H1 (cell line): ENCODE data around the gene GPR162. TPM values are rescaled to one million over a fixed set of nuclear protein-coding genes. Genes with fewer than 3 reads are reported as not detected.

Experiments used
- CTCF ChIA-PET: fragments of 300-600 bp; sonication (Branson Sonifier 250); formaldehyde crosslinking; loops from one replicate; lab custom pipeline; 2021; ENCODE audit not compliant: partially characterized antibody; lab: Charles Lee
- POLR2A ChIA-PET: fragments of 300-600 bp; sonication (Branson Sonifier 250); formaldehyde crosslinking; loops from one replicate; lab custom pipeline; 2021; ENCODE audit warnings: inconsistent platforms; ENCODE audit not compliant: partially characterized antibody; lab: Charles Lee
- DNase-seq, 2 experiments: peaks; one replicate each; pipeline versions ENCODE4 v3.0.0 to v3.0.0-alpha.2; 2010 to 2022; ENCODE audit warnings: low spot score in 2 of 2, low read depth in 1 of 2, mixed read lengths in 1 of 2
- FAIRE-seq: peaks from 2 replicates; lab custom pipeline; 2011; peaks lifted over from hg19 to GRCh38; lab: Jason Lieb, UNC
- H2AFZ ChIP-seq: 2 replicates; pipeline ENCODE4 v1.8.1; 2012; ENCODE audit warnings: low read length, inconsistent platforms
- H2AK5ac ChIP-seq: 2 replicates; pipeline ENCODE4 v1.6.1; 2013; ENCODE audit warnings: low read depth, low read length
- H2BK120ac ChIP-seq: replicated peaks from 2 replicates; pipeline ENCODE3; 2013; ENCODE audit warnings: low read depth, low read length, inconsistent platforms
- H2BK12ac ChIP-seq: 2 replicates; pipeline ENCODE4 v1.6.1; 2013; ENCODE audit warnings: low read depth, low read length
- H2BK15ac ChIP-seq: 2 replicates; pipeline ENCODE4 v1.6.1; 2013; ENCODE audit warnings: low read length
- H2BK20ac ChIP-seq: 2 replicates; pipeline ENCODE4 v1.6.1; 2013; ENCODE audit warnings: low read length
- H2BK5ac ChIP-seq: 2 replicates; pipeline ENCODE4 v1.6.1; 2013; ENCODE audit warnings: low read depth, low read length
- H3K14ac ChIP-seq: 2 replicates; pipeline ENCODE4 v1.6.1; 2013; ENCODE audit warnings: inconsistent platforms; ENCODE audit not compliant: insufficient read length
- H3K18ac ChIP-seq: 2 replicates; pipeline ENCODE4 v1.6.1; 2013; ENCODE audit warnings: low read length; ENCODE audit errors: extremely low read depth
- H3K23ac ChIP-seq: 2 replicates; pipeline ENCODE4 v1.6.1; 2013; ENCODE audit warnings: inconsistent platforms; ENCODE audit not compliant: insufficient read length
- H3K23me2 ChIP-seq: 2 replicates; pipeline ENCODE4 v1.6.1; 2013; ENCODE audit warnings: low read depth, low read length
- H3K27ac ChIP-seq: 2 replicates; pipeline ENCODE4 v1.6.1; 2011; ENCODE audit warnings: low read depth, low read length, inconsistent platforms
- H3K27me3 ChIP-seq, 4 experiments: replicated peaks in 1 of 4; 1 replicate in 1 of 4; 2 replicates in 3 of 4; pipeline versions ENCODE4 v1.6.1 to v1.8.1; 2011 to 2013; ENCODE audit warnings: low read length in 3 of 4, mild to moderate bottlenecking in 3 of 4, inconsistent platforms in 2 of 4, mixed read lengths in 2 of 4, moderate library complexity in 1 of 4; ENCODE audit not compliant: control insufficient read depth in 3 of 4, insufficient read depth in 3 of 4; ENCODE audit errors: extremely low read depth in 1 of 4
- H3K36me3 ChIP-seq, 4 experiments: 2 replicates each; pipeline versions ENCODE4 v1.6.1 to v1.8.1; 2011 to 2013; ENCODE audit warnings: mild to moderate bottlenecking in 4 of 4, low read length in 3 of 4, moderate library complexity in 2 of 4, control low read depth in 1 of 4, inconsistent platforms in 1 of 4; ENCODE audit not compliant: insufficient read depth in 4 of 4, control insufficient read depth in 2 of 4
- H3K4ac ChIP-seq: replicated peaks from 2 replicates; pipeline ENCODE3; 2013; ENCODE audit warnings: low read length, low read depth, mixed read lengths, inconsistent platforms; ENCODE audit not compliant: insufficient read length
- H3K4me1 ChIP-seq, 4 experiments: replicated peaks in 1 of 4; 1 replicate in 1 of 4; 2 replicates in 3 of 4; pipeline versions ENCODE4 v1.6.1 to v1.8.1; 2011 to 2013; ENCODE audit warnings: low read length in 3 of 4, inconsistent platforms in 2 of 4, mixed read lengths in 1 of 4; ENCODE audit not compliant: insufficient read depth in 4 of 4, control insufficient read depth in 3 of 4
- H3K4me2 ChIP-seq, 2 experiments: 2 replicates each; pipeline versions ENCODE4 v1.6.1 to v1.8.1; 2011 to 2013; ENCODE audit warnings: low read depth in 2 of 2, low read length in 2 of 2, control low read depth in 1 of 2, inconsistent platforms in 1 of 2, mild to moderate bottlenecking in 1 of 2; ENCODE audit not compliant: insufficient read depth in 1 of 2
- H3K4me3 ChIP-seq, 4 experiments: fragments of 200-600, 300-600 bp in 1 of 4; sonication (generic), shearing (Covaris generic), sonication (Bioruptor Twin) in 1 of 4; 2 replicates each; pipeline versions ENCODE4 v1.5.1 to v1.8.1; 2011 to 2016; ENCODE audit warnings: low read length in 4 of 4, low read depth in 3 of 4, control low read depth in 2 of 4, inconsistent platforms in 2 of 4, mild to moderate bottlenecking in 2 of 4, mixed read lengths in 1 of 4, moderate library complexity in 1 of 4; ENCODE audit not compliant: insufficient read depth in 2 of 4; ENCODE audit errors: extremely low read depth in 1 of 4
- H3K56ac ChIP-seq: replicated peaks from 2 replicates; pipeline ENCODE3; 2013; ENCODE audit warnings: low read depth, mild to moderate bottlenecking, mixed read lengths, low read length, inconsistent platforms; ENCODE audit not compliant: insufficient read length
- H3K79me1 ChIP-seq: 2 replicates; pipeline ENCODE4 v1.6.1; 2013; ENCODE audit warnings: low read depth, low read length, control low read depth
- H3K79me2 ChIP-seq, 2 experiments: 2 replicates each; pipeline versions ENCODE4 v1.6.1 to v1.8.1; 2012 to 2013; ENCODE audit warnings: low read length in 2 of 2, mild to moderate bottlenecking in 2 of 2, inconsistent platforms in 1 of 2; ENCODE audit not compliant: insufficient read depth in 2 of 2, control insufficient read depth in 1 of 2
- H3K9ac ChIP-seq, 4 experiments: replicated peaks in 1 of 4; 1 replicate in 1 of 4; 2 replicates in 3 of 4; pipeline versions ENCODE4 v1.6.1 to v1.8.1; 2011 to 2013; ENCODE audit warnings: low read depth in 3 of 4, low read length in 3 of 4, control low read depth in 2 of 4, mild to moderate bottlenecking in 2 of 4, moderate library complexity in 2 of 4, inconsistent platforms in 1 of 4; ENCODE audit errors: extremely low read depth in 1 of 4
- H3K9me3 ChIP-seq, 2 experiments: 2 replicates each; pipeline versions ENCODE4 v1.6.1 to v1.8.1; 2012 to 2013; ENCODE audit warnings: mild to moderate bottlenecking in 2 of 2, moderate library complexity in 2 of 2, control low read depth in 1 of 2, inconsistent platforms in 1 of 2, low read depth in 1 of 2, low read length in 1 of 2, mixed read lengths in 1 of 2; ENCODE audit not compliant: insufficient read depth in 2 of 2
- H4K20me1 ChIP-seq, 2 experiments: replicated peaks in 1 of 2; 2 replicates each; pipeline versions ENCODE3 to v1.8.1; 2011 to 2013; ENCODE audit warnings: inconsistent platforms in 2 of 2, low read length in 2 of 2, mild to moderate bottlenecking in 1 of 2; ENCODE audit not compliant: insufficient read depth in 2 of 2, control insufficient read depth in 1 of 2
- H4K5ac ChIP-seq: 2 replicates; pipeline ENCODE4 v1.6.1; 2013; ENCODE audit warnings: low read length, low read depth, mixed read lengths, inconsistent platforms; ENCODE audit not compliant: insufficient read length
- H4K8ac ChIP-seq: 2 replicates; pipeline ENCODE4 v1.8.0; 2013; ENCODE audit warnings: mild to moderate bottlenecking, moderate library complexity, low read length, inconsistent platforms; ENCODE audit not compliant: insufficient read depth; ENCODE audit errors: extremely low read depth
- H4K91ac ChIP-seq: replicated peaks from 2 replicates; pipeline ENCODE3; 2013; ENCODE audit warnings: low read length, mixed read lengths, inconsistent platforms; ENCODE audit not compliant: insufficient read length
- BACH1 ChIP-seq: IDR thresholded peaks from 2 replicates; pipeline ENCODE4 v1.6.1; 2012; ENCODE audit warnings: low read length, improper control_type of control experiment
- CTBP2 ChIP-seq: IDR thresholded peaks from 2 replicates; pipeline ENCODE4 v1.7.0; 2011; ENCODE audit warnings: borderline replicate concordance, mild to moderate bottlenecking, moderate library complexity, mixed read lengths, low read length; ENCODE audit not compliant: insufficient read depth, insufficient read length
- HDAC6 ChIP-seq: IDR thresholded peaks from one replicate; pipeline ENCODE4 v1.7.1; 2012; ENCODE audit warnings: low read depth, mild to moderate bottlenecking, inconsistent platforms, low read length, moderate library complexity
- JUND ChIP-seq: IDR thresholded peaks from 2 replicates; pipeline ENCODE4 v1.6.1; 2011; ENCODE audit warnings: mild to moderate bottlenecking, improper control_type of control experiment, low read length
- RAD21 ChIP-seq, 2 experiments: IDR thresholded peaks in 1 of 2; conservative IDR thresholded peaks in 1 of 2; 2 replicates each; pipeline ENCODE4 v1.6.1; 2011; ENCODE audit warnings: low read depth in 2 of 2, low read length in 2 of 2, improper control_type of control experiment in 1 of 2, inconsistent platforms in 1 of 2, mild to moderate bottlenecking in 1 of 2, moderate library complexity in 1 of 2
- RFX5 ChIP-seq: IDR thresholded peaks from 2 replicates; pipeline ENCODE4 v1.6.1; 2011; ENCODE audit warnings: low read depth, low read length, improper control_type of control experiment, borderline replicate concordance
- SIRT6 ChIP-seq: IDR thresholded peaks from one replicate; pipeline ENCODE4 v1.7.1; 2012; ENCODE audit warnings: low read length, inconsistent platforms
- TAF7 ChIP-seq: optimal IDR thresholded peaks from 2 replicates; pipeline ENCODE3; 2011; ENCODE audit warnings: low read depth, mild to moderate bottlenecking, inconsistent platforms, low read length, moderate library complexity, borderline replicate concordance
- YY1 ChIP-seq: IDR thresholded peaks from 2 replicates; pipeline ENCODE4 v1.6.1; 2011; ENCODE audit warnings: low read depth, mild to moderate bottlenecking, low read length
- WGBS, 2 experiments: shearing (Covaris generic) in 1 of 2; methylation state at CpG; one replicate each; pipeline versions ENCODE4 v1.1.6 to v1.1.7; 2013 to 2015; ENCODE audit warnings: low lambda C conversion rate in 2 of 2, mixed read lengths in 2 of 2, inconsistent platforms in 1 of 2, low coverage in 1 of 2, missing lambda C conversion rate in 1 of 2; ENCODE audit not compliant: insufficient replicate concordance in 2 of 2, insufficient coverage in 1 of 2, insufficient read length in 1 of 2; ENCODE audit errors: extremely low coverage in 1 of 2, missing lambda C conversion rate in 1 of 2; 5-methylcytosine and 5-hydroxymethylcytosine counted together
- polyA plus RNA-seq, 7 experiments: library from polyadenylated mRNA; depleted of rRNA in 3 of 7; stranded (reverse) in 5 of 7; unstranded in 2 of 7; fragments of >200 nt in 5 of 7; fragments of 200-250 nt in 2 of 7; gene quantifications; 1 replicate in 5 of 7; 2 replicates in 1 of 7; 4 replicates in 1 of 7; pipeline versions ENCODE4 v1.2.1 to v1.2.3, GENCODE V29; 2011 to 2013; ENCODE audit warnings: missing spikeins in 2 of 7, mixed read lengths in 2 of 7
- total RNA-seq: library from RNA; stranded (reverse); fragmentation: NEBNext Ultra II Directional; extraction: Animal tissue kit (Norgen Biotek cat#: 25700); gene quantifications from 2 replicates; pipeline ENCODE4 v1.2.1, GENCODE V29; 2021
- TF ChIP-seq, protein P1 (sequence below): IDR thresholded peaks from 2 replicates; pipeline ENCODE4 v1.6.1; 2011; ENCODE audit warnings: low read depth, mild to moderate bottlenecking, low read length; ENCODE audit not compliant: insufficient read depth

Gene GPR162
- total and polyA plus RNA-seq, 2 of the 8 experiments (the other 6 are each of a cell fraction or from before 2014, with no cell fraction given): 7.3 to 8.8 TPM

DNA sequence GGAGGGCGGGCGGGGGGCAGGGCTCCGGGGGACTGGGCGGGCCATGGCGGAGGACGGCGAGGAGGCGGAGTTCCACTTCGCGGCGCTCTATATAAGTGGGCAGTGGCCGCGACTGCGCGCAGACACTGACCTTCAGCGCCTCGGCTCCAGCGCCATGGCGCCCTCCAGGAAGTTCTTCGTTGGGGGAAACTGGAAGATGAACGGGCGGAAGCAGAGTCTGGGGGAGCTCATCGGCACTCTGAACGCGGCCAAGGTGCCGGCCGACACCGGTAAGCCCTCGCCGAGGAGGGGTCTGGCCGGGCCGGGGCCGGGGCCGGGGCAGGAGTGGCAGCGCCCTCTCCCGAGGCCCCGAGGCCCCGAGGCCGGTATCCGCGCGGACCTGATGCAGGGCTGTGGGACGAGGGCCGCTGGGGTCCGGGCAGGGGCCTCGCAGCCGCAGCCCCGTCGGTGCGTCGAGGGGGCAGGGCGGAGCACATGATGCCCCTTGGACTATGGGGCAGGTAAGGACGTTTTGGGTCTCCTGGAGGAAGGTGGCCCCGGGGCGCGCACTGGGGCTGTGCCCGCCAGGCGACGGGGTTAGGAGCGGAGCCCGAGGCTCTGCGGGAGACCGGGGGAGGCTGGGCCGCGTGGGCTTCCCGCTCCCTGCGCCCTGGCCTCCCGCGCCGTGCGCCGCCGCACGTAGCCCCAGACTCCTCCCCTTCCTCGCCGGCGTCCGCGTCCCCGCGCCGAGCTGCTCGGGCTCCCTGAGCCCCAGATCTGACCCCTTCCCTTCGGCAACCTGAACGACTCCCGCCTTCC, 46.0 kb downstream of the GPR162 start, which contains the start of gene TPI1:
Gene TPI1, plus strand, starts transcription at position 119 of the 798 bp plus-strand sequence. Its CDS starts 36 bp downstream, at position 155.
- peak within 1 kb of the TSS; percentile 84 to 98 (median 86) for H3K4me3 ChIP-seq
- H3K36me3 ChIP-seq: peaks cover 8 to 52% (median 27%) of the 10 kb centered on the region in 4 experiments
- no peaks in the 10 kb centered on the region for H3K27me3 ChIP-seq
- H3K79me2 ChIP-seq: peaks cover 0 to 22% of the 10 kb centered on the region in 2 experiments; a peak in 2 of 4 replicates
- H3K4me2 ChIP-seq: peak within 1 kb of the TSS; percentile 93 to 94
- H2BK12ac ChIP-seq: peak within 1 kb of the TSS; percentile 78; the same call in 1 of the 2 replicates
- H3K4me1 ChIP-seq: peaks cover 7 to 48% (median 25%) of the 10 kb centered on the region in 4 experiments
- H3K9ac ChIP-seq: peak within 1 kb of the TSS; percentile 60 to 85 (median 82)
- H4K5ac ChIP-seq: peak within 1 kb of the TSS; percentile 53
- peak within 1 kb of the TSS; percentile 78 for H3K56ac ChIP-seq
- H2AFZ ChIP-seq: no peak within 1 kb of the TSS
- H2BK15ac ChIP-seq: peak within 1 kb of the TSS; percentile 88; the same call in 1 of the 2 replicates
- H2BK5ac ChIP-seq: peak within 1 kb of the TSS; percentile 73; the same call in 1 of the 2 replicates
- 1% methylated on average over 60 of the region's 86 CpGs; no CpG with 5 or more reads in 1 of the 2 experiments for WGBS, 2 experiments
- H3K23me2 ChIP-seq: peaks cover 18% of the 10 kb centered on the region
- H3K9me3 ChIP-seq: no peaks in the 10 kb centered on the region
- H3K14ac ChIP-seq: no peak within 1 kb of the TSS
- FAIRE-seq: no peak
- no peak within 1 kb of the TSS for H2BK20ac ChIP-seq
- 0 out of 2 replicates have a peak, but pooled peaks cover 4% of the 10 kb centered on the region for H3K79me1 ChIP-seq
- peak within 1 kb of the TSS; percentile 87 for H4K91ac ChIP-seq
- ChIA-PET CTCF (interaction anchor here (0.8 to 10.4 kb wide), 17 partner anchors 10 to 113 kb away, joined by 3 to 216 read pairs (median 15); partner anchors contain the start of genes C12orf57 and RNU7-1), POLR2A (interaction anchor here (0.5 to 18.9 kb wide), 37 partner anchors 8 to 333 kb away, joined by 3 to 588 read pairs (median 6); partner anchors contain the start of genes ATN1, C12orf57, CDCA3 and COPS7A)
- peak within 1 kb of the TSS; percentile 71 for H3K27ac ChIP-seq
- peak within 1 kb of the TSS; percentile 93 for H3K4ac ChIP-seq
- peak within 1 kb of the TSS; percentile 61 for H2BK120ac ChIP-seq
- H2AK5ac ChIP-seq: no peak within 1 kb of the TSS
- H3K18ac ChIP-seq: peak within 1 kb of the TSS; percentile 94
- H4K8ac ChIP-seq: peak within 1 kb of the TSS; percentile 71; the same call in 1 of the 2 replicates
- peaks cover 25 to 30% of the 10 kb centered on the region in 2 experiments for H4K20me1 ChIP-seq
- peak in 1 of 2 experiments; percentile 67 for DNase-seq
- H3K23ac ChIP-seq: no peak within 1 kb of the TSS
- TF ChIP-seq JUND (no peak), BACH1 (no peak), RAD21 (IDR thresholded peaks at IDR 0.05 in 1 of 2, conservative IDR thresholded peaks at IDR 0.05 in 1 of 2; ENCODE audit: low read depth in 2 of 2, low read length in 2 of 2) (no peak), CTBP2 (no peak), SIRT6 (no peak), YY1 (peak; percentile 67; the same call in 1 of the 2 replicates), HDAC6 (no peak), RFX5 (no peak), TAF7 (peak; percentile 96)
- TF ChIP-seq, protein P1, sequence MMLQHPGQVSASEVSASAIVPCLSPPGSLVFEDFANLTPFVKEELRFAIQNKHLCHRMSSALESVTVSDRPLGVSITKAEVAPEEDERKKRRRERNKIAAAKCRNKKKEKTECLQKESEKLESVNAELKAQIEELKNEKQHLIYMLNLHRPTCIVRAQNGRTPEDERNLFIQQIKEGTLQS: no peak
